Transverse colon (tissue), 4 donors: Measurements from ENCODE around the gene CEPT1. TPM values are rescaled to one million over a fixed set of nuclear protein-coding genes. Genes with fewer than 3 reads are reported as not detected.

Source experiments
- DNase-seq: peaks from one replicate; pipeline ENCODE4 v3.0.0-alpha.2; 2019
- H3K27ac ChIP-seq, 4 donors: fragments of 200-600 bp; sonication (generic); 2 replicates each; pipeline ENCODE4 v1.5.1; 2016 to 2018; ENCODE audit warnings: inconsistent platforms in 4 of 4
- H3K27me3 ChIP-seq: fragments of 200-600 bp; sonication (generic); 2 replicates; pipeline ENCODE4 v1.5.1; 2017; ENCODE audit warnings: inconsistent platforms
- H3K36me3 ChIP-seq, 4 donors: fragments of 200-600 bp; sonication (generic); 2 replicates each; pipeline ENCODE4 v1.5.1; 2017 to 2019; ENCODE audit warnings: inconsistent platforms in 4 of 4
- H3K4me1 ChIP-seq, 4 donors: fragments of 200-600 bp; sonication (generic); 2 replicates each; pipeline ENCODE4 v1.5.1; 2017 to 2020; ENCODE audit warnings: inconsistent platforms in 4 of 4
- H3K4me3 ChIP-seq, 4 donors: fragments of 200-600 bp; sonication (generic); 1 replicate in 1 of 4; 2 replicates in 3 of 4; pipeline versions ENCODE4 v1.5.1 to v1.6.1; 2017 to 2019; ENCODE audit warnings: inconsistent platforms in 4 of 4
- H3K9me3 ChIP-seq, 2 donors: fragments of 200-600 bp; sonication (generic); 2 replicates each; pipeline ENCODE4 v1.5.1; 2017 to 2019; ENCODE audit warnings: inconsistent platforms in 2 of 2
- CTCF ChIP-seq, 5 experiments: fragments of 200-600 bp in 3 of 5; fragments of 450-650 bp in 2 of 5; sonication (generic) in 3 of 5; IDR thresholded peaks; 1 replicate in 2 of 5; 2 replicates in 3 of 5; pipeline ENCODE4 v1.5.1; 2016 to 2017; ENCODE audit warnings: antibody characterized with exemption in 5 of 5, inconsistent platforms in 3 of 5, mild to moderate bottlenecking in 2 of 5, moderate library complexity in 1 of 5
- EP300 ChIP-seq: sonication (generic); formaldehyde crosslinking; IDR thresholded peaks from one replicate; pipeline ENCODE4 v1.6.1; 2017; ENCODE audit warnings: antibody characterized with exemption, low read depth
- POLR2A ChIP-seq: fragments of 450-650 bp; IDR thresholded peaks from one replicate; pipeline ENCODE4 v1.6.1; 2016; ENCODE audit warnings: antibody characterized with exemption, mild to moderate bottlenecking, moderate library complexity
- POLR2AphosphoS5 ChIP-seq, 3 donors: sonication (generic); formaldehyde crosslinking; IDR thresholded peaks; one replicate each; pipeline ENCODE4 v1.6.1; 2016; ENCODE audit warnings: antibody characterized with exemption in 3 of 3
- WGBS, 2 donors: methylation state at CpG; one replicate each; pipeline ENCODE4 v1.1.5; 2018; ENCODE audit warnings: low coverage in 1 of 2; 5-methylcytosine and 5-hydroxymethylcytosine counted together
- in situ Hi-C, 4 donors: fragments of 200-750 bp; cut with MboI; loops; one replicate each; pipeline versions ENCODE4 v1.15.0 to v1.15.1; 2017; ENCODE audit warnings: low sequenced_read_pairs in 3 of 4, low pct_ligation_motif_present in 1 of 4, low pct_unique_long_range_greater_than_20kb in 1 of 4
- intact Hi-C: fragments of 100-400 bp; cut with DNase I; formaldehyde crosslinking; loops from one replicate; pipeline ENCODE4 v1.15.1; 2023; ENCODE audit warnings: low total_unique reads
- total RNA-seq, 4 donors: library from RNA; depleted of rRNA; stranded (reverse); fragments of >200 nt; gene quantifications; one replicate each; pipeline ENCODE4 v1.1.0, GENCODE V29; 2016

CEPT1 gene
- total RNA-seq, 4 donors from 2014 or later = 11.2 to 55.6 (median 26.9) TPM

GRCh38 chr1:111191496-111191895, 51.5 kb downstream of the CEPT1 start:
- intact Hi-C loops = no loop called here

GRCh38 chr1:111192074-111192473, 52.1 kb downstream of the CEPT1 start:
- in situ Hi-C loops = no loop called here
- H3K27ac ChIP-seq = peak overlapping the region; percentile 43 to 73 (median 70)
- no peak for DNase-seq
- H3K36me3 ChIP-seq = peaks cover 0 to 22% (median 8%) of the 10 kb centered on the region in 4 donors
- TF ChIP-seq POLR2AphosphoS5 (IDR thresholded peaks at IDR 0.05) (no peak), CTCF (IDR thresholded peaks at IDR 0.05) (no peak), POLR2A (no peak), EP300 (no peak)
- H3K4me1 ChIP-seq = peaks cover 9 to 61% (median 33%) of the 10 kb centered on the region in 4 donors
- 98% methylated on average over 5 of the region's 5 CpGs; no CpG with 5 or more reads in 1 of the 2 donors for whole genome bisulfite sequencing, 2 donors
- no peaks in the 10 kb centered on the region for H3K27me3 ChIP-seq
- no peak overlapping the region for H3K4me3 ChIP-seq
- intact Hi-C loops = no loop called here
- H3K9me3 ChIP-seq = no peaks in the 10 kb centered on the region

More at GRCh38 chr1:111191496-111191895, 51.5 kb downstream of the CEPT1 start:
- WGBS, 2 donors = 50 to 72% methylated on average over 2 to 3 of the region's 3 CpGs
- no peaks in the 10 kb centered on the region for H3K9me3 ChIP-seq
- DNase-seq = no peak
- H3K4me3 ChIP-seq = no peak overlapping the region
- TF ChIP-seq POLR2AphosphoS5 (IDR thresholded peaks at IDR 0.05) (no peak), CTCF (IDR thresholded peaks at IDR 0.05) (no peak)
- peaks cover 0 to 27% (median 10%) of the 10 kb centered on the region in 4 donors for H3K36me3 ChIP-seq
- in situ Hi-C loops = no loop called here
- H3K27ac ChIP-seq = peak overlapping the region; percentile 23 to 73 (median 70)
- H3K4me1 ChIP-seq = peaks cover 9 to 61% (median 33%) of the 10 kb centered on the region in 4 donors
- no peaks in the 10 kb centered on the region for H3K27me3 ChIP-seq

DNA sequence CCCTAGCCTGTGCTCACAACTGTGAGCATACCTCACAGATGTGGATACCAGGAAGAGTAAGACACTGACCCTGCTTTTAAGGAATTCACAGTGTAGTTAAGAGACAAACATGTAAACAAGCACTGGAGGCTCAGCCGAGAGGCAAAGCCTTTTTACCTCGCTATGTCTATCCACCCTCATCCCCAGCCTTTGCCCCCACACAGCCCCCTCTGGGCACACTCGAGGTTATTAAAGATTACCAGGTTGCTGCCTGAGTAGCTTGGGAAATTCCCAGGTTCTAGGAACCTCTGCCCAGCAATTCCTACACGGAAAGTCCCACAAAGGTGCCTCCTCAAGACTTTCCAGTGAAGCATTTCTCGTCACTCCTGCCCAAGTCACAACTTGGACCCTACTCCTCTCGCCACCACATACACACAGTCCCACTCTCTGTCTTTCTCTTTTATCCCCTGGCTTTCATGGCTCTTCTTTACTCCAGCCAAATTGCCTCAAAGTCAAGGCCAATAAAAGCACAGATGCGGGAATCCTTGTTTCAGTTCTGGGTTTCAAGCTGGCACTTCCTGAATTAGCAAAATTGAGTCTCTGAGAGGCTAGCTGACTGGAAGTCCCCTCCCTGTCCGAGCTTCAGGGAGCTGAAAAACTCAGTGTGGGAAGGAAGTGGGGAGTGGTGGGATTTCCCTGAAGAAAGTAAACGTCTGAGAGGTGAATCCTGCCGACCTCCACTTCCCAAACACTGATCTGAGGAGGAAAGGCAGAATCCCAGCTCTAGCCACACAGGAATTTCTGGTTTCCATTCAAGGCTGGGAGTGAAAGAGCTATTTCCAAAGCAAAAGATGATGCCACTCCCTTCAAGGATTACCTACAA, 52.9 kb downstream of the CEPT1 start:
- in situ Hi-C loops (no loop called here), intact Hi-C loops (no loop called here)
- peaks cover 0 to 20% (median 8%) of the 10 kb centered on the region in 4 donors for H3K36me3 ChIP-seq
- no peak for DNase-seq
- H3K27ac ChIP-seq = peak overlapping the region; percentile 43 to 73 (median 70)
- H3K4me1 ChIP-seq = peaks cover 9 to 61% (median 33%) of the 10 kb centered on the region in 4 donors
- H3K4me3 ChIP-seq = no peak overlapping the region
- 43 to 58% methylated on average over 3 to 10 of the region's 10 CpGs for WGBS, 2 donors
- no peaks in the 10 kb centered on the region for H3K27me3 ChIP-seq
- H3K9me3 ChIP-seq = no peaks in the 10 kb centered on the region
- no peak for TF ChIP-seq POLR2A

GRCh38 chr1:111193712-111194480, 53.9 kb downstream of the CEPT1 start:
- in situ Hi-C loops = no loop called here
- H3K27me3 ChIP-seq = no peaks in the 10 kb centered on the region
- intact Hi-C loops = no loop called here
- no peak overlapping the region for H3K4me3 ChIP-seq
- peak; percentile 46 for DNase-seq
- H3K27ac ChIP-seq = peak overlapping the region; percentile 47 to 73 (median 70)
- WGBS, 2 donors = 73 to 97% methylated on average over 2 to 3 of the region's 3 CpGs
- H3K36me3 ChIP-seq = peaks cover 0 to 10% (median 4%) of the 10 kb centered on the region in 4 donors
- H3K4me1 ChIP-seq = peaks cover 9 to 61% (median 33%) of the 10 kb centered on the region in 4 donors
- H3K9me3 ChIP-seq = no peaks in the 10 kb centered on the region
- peak in 1 of 3 donors; percentile 17 for TF ChIP-seq POLR2AphosphoS5 (IDR thresholded peaks at IDR 0.05)
- no peak for TF ChIP-seq EP300
